Endothelial cell of umbilical vein (primary cell): Measurements from ENCODE around the gene LSP1. TPM values are rescaled to one million over a fixed set of nuclear protein-coding genes. Genes with fewer than 3 reads are reported as not detected.
A peak's percentile ranks its signal among the peaks of the same experiment; 100 is the strongest.

Experiments
- BruUV-seq: library from RNA; stranded (reverse); fragments of 400-500 nt; replicated peaks from 2 replicates; lab custom pipeline; 2021; lab: Mats Ljungman, UMichigan
- CTCF ChIA-PET: fragments of 300-600, 350-600 bp; sonication (Branson Sonifier 250); formaldehyde crosslinking; loops from one replicate; lab custom pipeline; 2021; ENCODE audit warnings: antibody characterized with exemption, inconsistent platforms; lab: Charles Lee
- POLR2A ChIA-PET: fragments of 300-600, 350-600 bp; sonication (Branson Sonifier 250); formaldehyde crosslinking; loops from one replicate; lab custom pipeline; 2021; ENCODE audit warnings: antibody characterized with exemption, inconsistent platforms; lab: Charles Lee
- DNase-seq: peaks from one replicate; pipeline ENCODE4 v3.0.0-alpha.2; 2011; ENCODE audit warnings: low read depth, low spot score
- FAIRE-seq: peaks from 2 replicates; lab custom pipeline; 2011; peaks lifted over from hg19 to GRCh38; lab: Jason Lieb, UNC
- H2AFZ ChIP-seq: 2 replicates; pipeline ENCODE4 v1.6.0; 2012; ENCODE audit warnings: low read depth, low read length, control low read depth, inconsistent platforms
- H3K27ac ChIP-seq: 2 replicates; pipeline ENCODE4 v1.5.1; 2011; ENCODE audit warnings: low read depth, mild to moderate bottlenecking, control low read depth, low read length, moderate library complexity; ENCODE audit not compliant: insufficient read depth
- H3K27me3 ChIP-seq, 2 experiments: 2 replicates each; pipeline versions ENCODE4 v1.6.0 to v1.6.1; 2011; ENCODE audit warnings: low read length in 2 of 2, mixed read lengths in 1 of 2; ENCODE audit not compliant: control insufficient read depth in 2 of 2, insufficient read depth in 2 of 2
- H3K36me3 ChIP-seq, 2 experiments: 2 replicates in 1 of 2; 3 replicates in 1 of 2; pipeline ENCODE4 v1.5.1; 2011; ENCODE audit warnings: low read length in 2 of 2, mild to moderate bottlenecking in 1 of 2, moderate library complexity in 1 of 2; ENCODE audit not compliant: control insufficient read depth in 2 of 2, insufficient read depth in 2 of 2; ENCODE audit errors: extremely low read depth in 1 of 2
- H3K4me1 ChIP-seq: 3 replicates; pipeline ENCODE4 v1.5.1; 2011; ENCODE audit warnings: mild to moderate bottlenecking, low read length; ENCODE audit not compliant: control insufficient read depth, insufficient read depth; ENCODE audit errors: extremely low read depth
- H3K4me2 ChIP-seq: 2 replicates; pipeline ENCODE4 v1.6.1; 2011; ENCODE audit warnings: low read length, control low read depth, mixed read lengths; ENCODE audit not compliant: insufficient read depth
- H3K4me3 ChIP-seq, 3 experiments: fragments of 200-600 bp in 1 of 3; sonication (generic), shearing (Covaris generic) in 1 of 3; replicated peaks in 1 of 3; 2 replicates each; pipeline ENCODE4 v1.5.1; 2011 to 2016; ENCODE audit warnings: control low read depth in 3 of 3, low read length in 3 of 3, mild to moderate bottlenecking in 2 of 3, inconsistent platforms in 1 of 3, low read depth in 1 of 3, moderate library complexity in 1 of 3; ENCODE audit not compliant: insufficient read depth in 1 of 3
- H3K79me2 ChIP-seq: 2 replicates; pipeline ENCODE4 v1.6.0; 2012; ENCODE audit warnings: low read length, inconsistent platforms; ENCODE audit not compliant: control insufficient read depth, insufficient read depth
- H3K9ac ChIP-seq: replicated peaks from 2 replicates; pipeline ENCODE3; 2011; ENCODE audit warnings: low read length, control low read depth; ENCODE audit not compliant: insufficient read depth; ENCODE audit errors: extremely low read depth
- H3K9me1 ChIP-seq: replicated peaks from 3 replicates; pipeline ENCODE4 v1.6.0; 2011; ENCODE audit warnings: mild to moderate bottlenecking, low read length; ENCODE audit not compliant: control insufficient read depth, insufficient read depth; ENCODE audit errors: extremely low read depth
- H3K9me3 ChIP-seq: replicated peaks from 2 replicates; pipeline ENCODE4 v1.5.1; 2012; ENCODE audit warnings: low read length, inconsistent platforms; ENCODE audit not compliant: control insufficient read depth, insufficient read depth
- H4K20me1 ChIP-seq: replicated peaks from 2 replicates; pipeline ENCODE3; 2011; ENCODE audit warnings: mild to moderate bottlenecking, low read length; ENCODE audit not compliant: control insufficient read depth, insufficient read depth; ENCODE audit errors: extremely low read depth
- FOS ChIP-seq: IDR thresholded peaks from 2 replicates; pipeline ENCODE4 v1.6.1; 2011; ENCODE audit warnings: mild to moderate bottlenecking, low read length, moderate library complexity, borderline replicate concordance; ENCODE audit not compliant: insufficient read depth
- GATA2 ChIP-seq: IDR thresholded peaks from 2 replicates; pipeline ENCODE4 v1.7.0; 2011; ENCODE audit warnings: low read depth, mild to moderate bottlenecking, moderate library complexity, mixed read lengths, low read length; ENCODE audit not compliant: insufficient read length, insufficient read depth
- MYC ChIP-seq: IDR thresholded peaks from one replicate; pipeline ENCODE4 v1.6.1; 2011; ENCODE audit warnings: mild to moderate bottlenecking, low read depth, low read length
- POLR2AphosphoS5 ChIP-seq: IDR thresholded peaks from 2 replicates; pipeline ENCODE4 v1.6.1; 2012; ENCODE audit warnings: low read depth, mild to moderate bottlenecking, control low read depth, low read length, moderate library complexity; ENCODE audit not compliant: insufficient read depth
- dilution Hi-C: fragments of 300-500 bp; cut with MboI; formaldehyde crosslinking; loops from one replicate; pipeline ENCODE4 v1.15.0; 2019; ENCODE audit warnings: low sequenced_read_pairs; ENCODE audit not compliant: extremely low pct_ligation_motif_present
- intact Hi-C: fragments of 100-400 bp; cut with micrococcal nuclease; formaldehyde crosslinking; loops from one replicate; pipeline ENCODE4 v1.10.0; 2022
- polyA plus RNA-seq, 4 experiments: library from polyadenylated mRNA; depleted of rRNA in 3 of 4; stranded (reverse) in 3 of 4; unstranded in 1 of 4; fragments of >200 nt; gene quantifications; 2 replicates each; pipeline versions ENCODE4 v1.2.1 to v1.2.3, GENCODE V29; 2011 to 2012; ENCODE audit warnings: missing spikeins in 1 of 4
- total RNA-seq: library from RNA; stranded (reverse); gene quantifications from 2 replicates; pipeline ENCODE4 v1.2.3, GENCODE V29; 2021
- TF ChIP-seq, protein P1 (sequence below): IDR thresholded peaks from 2 replicates; pipeline ENCODE4 v1.6.1; 2011; ENCODE audit not compliant: insufficient read depth, insufficient read length

The LSP1 gene
- total and polyA plus RNA-seq, 2 donors (not counting 3 experiments of a cell fraction or from before 2014, with no cell fraction given), result not detected

DNA sequence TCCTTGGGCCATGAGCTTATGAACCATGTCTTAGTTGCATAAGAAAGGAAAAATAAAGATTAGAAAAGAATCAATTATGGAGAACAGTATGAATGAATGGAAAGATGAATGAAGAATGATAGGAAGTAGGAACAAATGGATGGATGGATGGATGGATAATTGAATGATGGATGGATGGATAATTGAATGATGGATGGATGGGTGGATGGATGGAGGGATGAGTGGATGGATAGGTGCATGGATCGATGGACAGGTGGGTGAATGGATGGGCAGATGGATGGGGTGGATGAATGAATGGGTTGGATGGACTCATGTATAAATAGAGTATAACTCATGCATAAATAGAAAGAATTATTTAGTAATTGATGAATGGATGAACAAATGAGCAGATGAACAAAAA, 7.2 kb downstream of the LSP1 start:
- ChIA-PET POLR2A (no interaction called here), CTCF (no interaction called here)
- dilution Hi-C loops, result no loop called here

DNA sequence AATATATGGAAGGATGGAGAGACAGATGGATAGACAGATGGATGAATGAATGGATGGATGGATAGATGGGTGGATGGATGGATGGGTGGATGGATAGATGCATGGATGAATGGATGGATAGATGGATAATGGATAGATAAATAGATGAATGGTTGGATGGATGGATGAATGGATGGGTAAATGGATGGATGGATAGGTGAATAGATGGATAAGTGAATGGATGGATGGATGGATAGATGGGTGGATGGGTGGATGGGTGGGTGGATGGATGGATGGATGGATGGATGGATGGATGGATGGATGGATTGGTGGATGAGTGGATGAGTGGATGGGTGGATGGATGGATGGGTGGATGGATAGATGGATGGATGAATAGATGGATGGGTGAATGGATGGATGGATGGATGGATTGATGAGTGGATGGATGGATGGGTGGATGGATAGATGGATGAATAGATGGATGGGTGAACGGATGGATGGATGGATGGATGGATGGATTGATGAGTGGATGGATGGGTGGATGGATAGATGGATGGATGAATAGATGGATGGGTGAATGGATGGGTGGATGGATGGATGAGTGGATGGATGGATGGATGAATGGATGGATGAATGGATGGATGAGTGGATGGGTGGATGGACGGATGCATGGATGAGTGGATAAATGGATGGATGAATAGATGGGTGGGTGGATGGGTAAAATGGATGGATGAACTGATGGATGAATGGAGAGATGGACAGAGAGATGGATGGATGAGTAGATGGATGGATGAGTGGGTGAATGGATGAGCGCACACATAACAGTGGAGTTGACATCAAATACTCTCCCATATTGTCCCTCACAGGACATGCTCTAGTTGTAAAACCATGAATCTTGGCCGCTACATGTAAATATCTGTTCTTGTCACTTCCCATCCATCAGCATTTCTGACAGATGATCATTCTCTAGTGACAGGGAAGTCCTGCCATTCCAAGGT, 8.8 kb downstream of the LSP1 start:
- Histone ChIP-seq H3K9ac (no peak overlapping the region), H3K27ac (no peak overlapping the region), H3K4me3 (no peak overlapping the region), H3K36me3 (no peaks in the 10 kb centered on the region), H2AFZ (no peak overlapping the region), H3K79me2 (no peaks in the 10 kb centered on the region), H3K27me3 (no peaks in the 10 kb centered on the region), H3K4me2 (no peak overlapping the region), H3K9me3 (no peaks in the 10 kb centered on the region), H3K9me1 (no peaks in the 10 kb centered on the region), H4K20me1 (no peaks in the 10 kb centered on the region), H3K4me1 (peaks cover 12% of the 10 kb centered on the region)
- no TSS peak for BruUV-seq
- intact Hi-C loops (no loop called here), dilution Hi-C loops (no loop called here)
- FAIRE-seq (peak; percentile 8), DNase-seq (no peak)
- POLR2A ChIA-PET, result no interaction called here
- CTCF ChIA-PET, result interaction anchor here (2.1 to 2.2 kb wide), 2 partner anchors 20 to 168 kb away, joined by 9 to 12 read pairs; no protein-coding TSS in a partner anchor
- no peak for TF ChIP-seq GATA2
- TF ChIP-seq, protein P1, sequence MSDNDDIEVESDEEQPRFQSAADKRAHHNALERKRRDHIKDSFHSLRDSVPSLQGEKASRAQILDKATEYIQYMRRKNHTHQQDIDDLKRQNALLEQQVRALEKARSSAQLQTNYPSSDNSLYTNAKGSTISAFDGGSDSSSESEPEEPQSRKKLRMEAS, result no peak
- no peak for TF ChIP-seq POLR2AphosphoS5

More for the DNA sequence above, 7.2 kb downstream of the LSP1 start:
- FAIRE-seq (no peak), DNase-seq (no peak)
- BruUV-seq, result no TSS peak
- H3K9me1 ChIP-seq, result no peaks in the 10 kb centered on the region
- no peaks in the 10 kb centered on the region for H3K27me3 ChIP-seq
- no peak overlapping the region for H3K9ac ChIP-seq
- TF ChIP-seq POLR2AphosphoS5, result no peak
- TF ChIP-seq FOS, result no peak
- no peak for TF ChIP-seq MYC
- no peak overlapping the region for H3K27ac ChIP-seq
- no peaks in the 10 kb centered on the region for H3K9me3 ChIP-seq
- H2AFZ ChIP-seq, result no peak overlapping the region
- no peak overlapping the region for H3K4me3 ChIP-seq
- H4K20me1 ChIP-seq, result no peaks in the 10 kb centered on the region
- intact Hi-C loops, result no loop called here
- H3K4me1 ChIP-seq, result peaks cover 12% of the 10 kb centered on the region
- H3K4me2 ChIP-seq, result no peak overlapping the region
- H3K79me2 ChIP-seq, result no peaks in the 10 kb centered on the region
- H3K36me3 ChIP-seq, result no peaks in the 10 kb centered on the region
